ENCODE measurements around the gene KRTAP7-1. TPM values are rescaled to one million over a fixed set of nuclear protein-coding genes. Genes with fewer than 3 reads are reported as not detected.

KRTAP7-1 gene
- total RNA-seq, 1 experiment from 2014 or later = not detected

Other genes starting within 250 kb of the KRTAP7-1 start
- not detected for gene KRTAP22-2, start 239.4 kb downstream of the KRTAP7-1 start, total RNA-seq (2021; ENCODE audit: unreplicated experiment)
- not detected for gene KRTAP6-3, start 237.3 kb downstream of the KRTAP7-1 start, total RNA-seq (2021; ENCODE audit: unreplicated experiment)
- gene KRTAP6-2, start 230.9 kb downstream of the KRTAP7-1 start, total RNA-seq (2021; ENCODE audit: unreplicated experiment) = not detected
- not detected for gene KRTAP22-1, start 228.7 kb downstream of the KRTAP7-1 start, total RNA-seq (2021; ENCODE audit: unreplicated experiment)
- gene KRTAP6-1, start 215.8 kb downstream of the KRTAP7-1 start, total RNA-seq (2021; ENCODE audit: unreplicated experiment) = not detected
- not detected for gene KRTAP20-1, start 213.3 kb downstream of the KRTAP7-1 start, total RNA-seq (2021; ENCODE audit: unreplicated experiment)
- gene KRTAP20-4, start 209.1 kb downstream of the KRTAP7-1 start, total RNA-seq (2021; ENCODE audit: unreplicated experiment) = not detected
- gene KRTAP20-2, start 194.6 kb downstream of the KRTAP7-1 start, total RNA-seq (2021; ENCODE audit: unreplicated experiment) = not detected
- not detected for gene KRTAP20-3, start 186.9 kb downstream of the KRTAP7-1 start, total RNA-seq (2021; ENCODE audit: unreplicated experiment)
- not detected for gene KRTAP21-3, start 111.0 kb downstream of the KRTAP7-1 start, total RNA-seq (2021; ENCODE audit: unreplicated experiment)
- gene KRTAP21-2, start 82.5 kb downstream of the KRTAP7-1 start, total RNA-seq (2021; ENCODE audit: unreplicated experiment) = not detected
- gene KRTAP21-1, start 74.3 kb downstream of the KRTAP7-1 start, total RNA-seq (2021; ENCODE audit: unreplicated experiment) = not detected
- not detected for gene KRTAP8-1, start 16.5 kb downstream of the KRTAP7-1 start, total RNA-seq (2021; ENCODE audit: unreplicated experiment)
- gene KRTAP11-1, start 51.8 kb upstream of the KRTAP7-1 start, total RNA-seq (2021; ENCODE audit: unreplicated experiment) = not detected
- gene KRTAP19-8, start 208.7 kb upstream of the KRTAP7-1 start, total RNA-seq (2021; ENCODE audit: unreplicated experiment) = not detected

Data from HCT116 (cell line).